ENCODE data around the gene SPEG. TPM values are rescaled to one million over a fixed set of nuclear protein-coding genes. Genes with fewer than 3 reads are reported as not detected.

Gene SPEG
- total and polyA plus RNA-seq, 2 of the 8 experiments (the other 6 are each of a cell fraction or from before 2014, with no cell fraction given) = 19.9 to 32.0 TPM

DNA sequence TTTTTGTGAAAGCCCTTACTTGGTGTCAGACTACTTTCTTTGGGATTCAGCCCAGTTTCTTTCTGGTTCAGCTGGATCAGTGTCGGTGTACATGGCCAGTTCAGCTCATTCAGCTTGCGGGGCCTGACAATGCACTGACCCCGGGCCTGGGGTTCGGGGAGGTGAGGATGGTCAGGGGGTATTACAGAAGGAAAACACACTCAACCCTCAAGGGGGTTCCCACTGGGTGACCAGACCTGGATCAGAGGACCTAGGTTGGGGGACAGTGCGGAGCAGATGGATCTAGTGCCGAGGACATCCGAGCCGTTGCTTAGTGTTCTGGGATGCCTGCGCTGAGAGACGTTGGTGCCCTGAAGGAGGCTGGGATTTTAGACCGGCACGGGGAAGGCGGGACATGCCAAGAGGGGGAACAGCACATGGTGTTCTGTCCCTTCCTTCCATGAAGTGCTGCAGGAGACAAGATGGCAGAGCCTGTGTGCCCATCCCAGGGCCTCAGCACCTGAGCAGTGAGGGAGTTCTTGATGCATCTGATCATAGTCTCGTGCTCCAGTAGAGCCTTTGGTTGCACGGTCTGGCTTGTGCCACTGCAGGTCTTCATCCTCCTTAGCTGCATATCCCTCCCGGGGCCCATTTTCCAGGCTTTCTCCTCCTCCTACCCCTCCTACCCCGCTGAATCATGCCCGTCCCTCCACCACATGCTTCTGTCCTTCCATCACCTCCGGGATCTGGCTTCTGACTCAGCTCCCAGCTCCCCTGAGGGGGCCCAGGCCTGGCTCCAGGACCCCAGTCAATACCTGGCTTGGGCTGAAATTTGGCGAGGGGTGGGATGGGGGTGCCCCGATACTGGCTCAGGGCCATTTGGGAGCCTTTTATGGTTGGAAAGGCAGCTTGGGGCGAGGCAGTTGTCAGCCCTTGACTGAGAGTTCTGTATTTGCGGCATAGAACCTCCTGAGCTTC lies 18.0 kb downstream of the SPEG start:
- Histone ChIP-seq H3K23me2 (ENCODE audit: low read depth, low read length) (peaks cover 5% of the 10 kb centered on the region; the same call in 1 of the 2 replicates), H3K23ac (ENCODE audit: insufficient read length) (no peak overlapping the region), H2BK5ac (ENCODE audit: low read depth, low read length) (no peak overlapping the region), H4K5ac (ENCODE audit: insufficient read length, low read depth, low read length) (no peak overlapping the region), H4K91ac (replicated peaks; ENCODE audit: insufficient read length, low read length) (no peak overlapping the region), H3K27me3 (replicated peaks in 1 of 4; ENCODE audit: control insufficient read depth in 3 of 4, extremely low read depth in 1 of 4, insufficient read depth in 3 of 4, low read length in 3 of 4) (peaks cover 1 to 15% (median 11%) of the 10 kb centered on the region in 4 experiments; a peak in 6 of 7 replicates), H2BK120ac (replicated peaks; ENCODE audit: low read depth, low read length) (no peak overlapping the region), H3K14ac (ENCODE audit: insufficient read length) (no peak overlapping the region), H3K79me2 (ENCODE audit: control insufficient read depth in 1 of 2, insufficient read depth in 2 of 2, low read length in 2 of 2) (no peaks in the 10 kb centered on the region), H3K27ac (ENCODE audit: low read depth, low read length) (no peak overlapping the region), H3K9me3 (ENCODE audit: insufficient read depth in 2 of 2, low read depth in 1 of 2, low read length in 1 of 2) (no peaks in the 10 kb centered on the region), H3K4ac (replicated peaks; ENCODE audit: insufficient read length, low read depth, low read length) (no peak overlapping the region), H3K18ac (ENCODE audit: extremely low read depth, low read length) (no peak overlapping the region), H4K20me1 (replicated peaks in 1 of 2; ENCODE audit: control insufficient read depth in 1 of 2, insufficient read depth in 2 of 2, low read length in 2 of 2) (peaks cover 2 to 3% of the 10 kb centered on the region in 2 experiments), H2BK20ac (ENCODE audit: low read length) (no peak overlapping the region), H3K4me2 (ENCODE audit: insufficient read depth in 1 of 2, low read depth in 2 of 2, low read length in 2 of 2) (no peak overlapping the region), H3K79me1 (ENCODE audit: low read depth, low read length) (no peaks in the 10 kb centered on the region), H3K9ac (replicated peaks in 1 of 4; ENCODE audit: extremely low read depth in 1 of 4, low read depth in 3 of 4, low read length in 3 of 4) (no peak overlapping the region), H3K36me3 (ENCODE audit: control insufficient read depth in 2 of 4, insufficient read depth in 4 of 4, low read length in 3 of 4) (no peaks in the 10 kb centered on the region), H3K4me3 (ENCODE audit: extremely low read depth in 1 of 4, insufficient read depth in 2 of 4, low read depth in 3 of 4, low read length in 4 of 4) (no peak overlapping the region), H2BK12ac (ENCODE audit: low read depth, low read length) (no peak overlapping the region), H3K56ac (replicated peaks; ENCODE audit: insufficient read length, low read depth, low read length) (no peak overlapping the region), H3K4me1 (replicated peaks in 1 of 4; ENCODE audit: control insufficient read depth in 3 of 4, insufficient read depth in 4 of 4, low read length in 3 of 4) (peaks cover 0 to 20% (median 5%) of the 10 kb centered on the region in 4 experiments; a peak in 6 of 7 replicates), H4K8ac (ENCODE audit: extremely low read depth, insufficient read depth, low read length) (no peak overlapping the region), H2AFZ (ENCODE audit: low read length) (no peak overlapping the region), H2AK5ac (ENCODE audit: low read depth, low read length) (no peak overlapping the region), H2BK15ac (ENCODE audit: low read length) (no peak overlapping the region)
- POLR2A ChIA-PET (ENCODE audit: partially characterized antibody) = interaction anchor here (0.6 to 1.7 kb wide), 7 partner anchors 9 to 48 kb away, joined by 3 to 5 read pairs (median 3); no protein-coding TSS in a partner anchor
- CTCF ChIA-PET (ENCODE audit: partially characterized antibody) = interaction anchor here (0.6 to 113.1 kb wide), 9 partner anchors 6 to 554 kb away, joined by 3 to 7248 read pairs (median 4); partner anchors contain the start of genes ASIC4, CHPF, DES and GMPPA
- DNase-seq (ENCODE audit: low read depth in 1 of 2, low spot score in 2 of 2) = no peak
- FAIRE-seq = no peak
- WGBS, 2 experiments (ENCODE audit: extremely low coverage in 1 of 2, insufficient coverage in 1 of 2, insufficient read length in 1 of 2, insufficient replicate concordance in 2 of 2, low coverage in 1 of 2, low lambda C conversion rate in 2 of 2, missing lambda C conversion rate in 1 of 2) = 90% methylated on average over 23 of the region's 23 CpGs; no CpG with 5 or more reads in 1 of the 2 experiments
- TF ChIP-seq EGR1 (IDR thresholded peaks at IDR 0.05; ENCODE audit: borderline replicate concordance, low read depth, low read length) = no peak
- no peak for TF ChIP-seq YY1 (IDR thresholded peaks at IDR 0.05; ENCODE audit: low read depth, low read length)
- no peak for TF ChIP-seq JUN (IDR thresholded peaks at IDR 0.05; ENCODE audit: low read depth, low read length)
- no peak for TF ChIP-seq RFX5 (IDR thresholded peaks at IDR 0.05; ENCODE audit: borderline replicate concordance, low read depth, low read length)
- TF ChIP-seq SRF (IDR thresholded peaks at IDR 0.05; ENCODE audit: low read depth, low read length) = no peak
- TF ChIP-seq MAFK (IDR thresholded peaks at IDR 0.05; ENCODE audit: low read depth, low read length) = no peak
